ENCODE data around the gene ZSCAN10. TPM values are rescaled to one million over a fixed set of nuclear protein-coding genes. Genes with fewer than 3 reads are reported as not detected.

Gene ZSCAN10
- total RNA-seq, 4 donors from 2014 or later = not detected

GRCh38 chr16:3145660-3146059 is 46.6 kb upstream of the ZSCAN10 start:
- peaks cover 0 to 12% (median 4%) of the 10 kb centered on the region in 4 donors for H3K4me1 ChIP-seq
- no peaks in the 10 kb centered on the region for H3K27me3 ChIP-seq
- 71% methylated on average over 5 to 12 of the region's 12 CpGs for WGBS, 2 donors
- peaks cover 0 to 27% (median 0%) of the 10 kb centered on the region in 3 donors for H3K36me3 ChIP-seq
- no peak overlapping the region for H3K4me3 ChIP-seq
- no peaks in the 10 kb centered on the region for H3K9me3 ChIP-seq
- DNase-seq (ENCODE audit: low spot score in 2 of 2) = no peak
- no peak overlapping the region for H3K27ac ChIP-seq
- no peak for TF ChIP-seq EP300 (IDR thresholded peaks at IDR 0.05)
- no peak for TF ChIP-seq CTCF (IDR thresholded peaks at IDR 0.05)
- TF ChIP-seq POLR2A (IDR thresholded peaks at IDR 0.05) = no peak

GRCh38 chr16:3145151-3145550 is 46.1 kb upstream of the ZSCAN10 start:
- H3K27me3 ChIP-seq = no peaks in the 10 kb centered on the region
- DNase-seq (ENCODE audit: low spot score in 2 of 2) = no peak
- H3K4me3 ChIP-seq = no peak overlapping the region
- TF ChIP-seq POLR2A (IDR thresholded peaks at IDR 0.05) (no peak), CTCF (IDR thresholded peaks at IDR 0.05) (no peak), EP300 (IDR thresholded peaks at IDR 0.05) (no peak)
- H3K27ac ChIP-seq = no peak overlapping the region
- 88 to 98% methylated on average over 3 to 5 of the region's 10 CpGs for WGBS, 2 donors
- H3K36me3 ChIP-seq = peaks cover 0 to 32% (median 0%) of the 10 kb centered on the region in 3 donors
- H3K9me3 ChIP-seq = no peaks in the 10 kb centered on the region
- H3K4me1 ChIP-seq = peaks cover 0 to 11% (median 4%) of the 10 kb centered on the region in 4 donors

- no peak for DNase-seq (ENCODE audit: low spot score in 2 of 2)
- Histone ChIP-seq H3K4me1 (peaks cover 0 to 4% (median under 1%) of the 10 kb centered on the region in 4 donors), H3K27ac (peak overlapping the region in 1 of 4 donors; percentile 56), H3K4me3 (peak overlapping the region in 1 of 4 donors; percentile 3), H3K36me3 (peaks cover 0 to 39% (median 0%) of the 10 kb centered on the region in 3 donors), H3K27me3 (no peaks in the 10 kb centered on the region), H3K9me3 (no peaks in the 10 kb centered on the region)
- 69 to 81% methylated on average over 10 to 14 of the region's 18 CpGs for WGBS, 2 donors
- TF ChIP-seq EP300 (IDR thresholded peaks at IDR 0.05) = no peak
- TF ChIP-seq CTCF (IDR thresholded peaks at IDR 0.05) = no peak
- TF ChIP-seq POLR2A (IDR thresholded peaks at IDR 0.05) = no peak
Observed at GRCh38 chr16:3144321-3144983, 45.4 kb upstream of the ZSCAN10 start.

GRCh38 chr16:3143598-3144320 is 44.7 kb upstream of the ZSCAN10 start:
- H3K4me3 ChIP-seq = peak overlapping the region in 1 of 4 donors; percentile 3
- H3K36me3 ChIP-seq = peaks cover 0 to 46% (median 0%) of the 10 kb centered on the region in 3 donors
- H3K9me3 ChIP-seq = no peaks in the 10 kb centered on the region
- DNase-seq (ENCODE audit: low spot score in 2 of 2) = no peak
- H3K27me3 ChIP-seq = no peaks in the 10 kb centered on the region
- peak overlapping the region in 1 of 4 donors; percentile 56 for H3K27ac ChIP-seq
- H3K4me1 ChIP-seq = no peaks in the 10 kb centered on the region
- WGBS, 2 donors = 82 to 83% methylated on average over 15 to 20 of the region's 23 CpGs
- TF ChIP-seq POLR2A (IDR thresholded peaks at IDR 0.05) (no peak), EP300 (IDR thresholded peaks at IDR 0.05) (no peak), CTCF (IDR thresholded peaks at IDR 0.05) (no peak)

GRCh38 chr16:3143189-3143588 is 44.1 kb upstream of the ZSCAN10 start:
- Histone ChIP-seq H3K4me3 (no peak overlapping the region), H3K36me3 (peaks cover 0 to 51% (median 0%) of the 10 kb centered on the region in 3 donors), H3K4me1 (no peaks in the 10 kb centered on the region), H3K27me3 (no peaks in the 10 kb centered on the region), H3K27ac (peak overlapping the region in 1 of 4 donors; percentile 56), H3K9me3 (no peaks in the 10 kb centered on the region)
- TF ChIP-seq CTCF (IDR thresholded peaks at IDR 0.05) (no peak), POLR2A (IDR thresholded peaks at IDR 0.05) (no peak), EP300 (IDR thresholded peaks at IDR 0.05) (no peak)
- WGBS, 2 donors = 93 to 95% methylated on average over 8 to 11 of the region's 11 CpGs
- DNase-seq (ENCODE audit: low spot score in 2 of 2) = no peak
